ENCODE measurements around the gene AIG1.
"Not testable (repeated sequence)": the region's sequence is repeated elsewhere in the genome, so short reads cannot be mapped to it uniquely, and the experiment has no call there.

AIG1 gene

GRCh38 chr6:143151381-143151780 lies 90.7 kb downstream of the AIG1 start:
- Mint-ChIP-seq H3K36me3 (peaks cover 10% of the 10 kb centered on the region), H3K4me1 (peaks cover 3% of the 10 kb centered on the region), H3K27ac (no peak overlapping the region), H3K9me3 (no peaks in the 10 kb centered on the region), H3K4me3 (no peak overlapping the region), H3K27me3 (no peaks in the 10 kb centered on the region)

- Mint-ChIP-seq H3K9me3 (no peaks in the 10 kb centered on the region), H3K27me3 (no peaks in the 10 kb centered on the region), H3K36me3 (peaks cover 4% of the 10 kb centered on the region), H3K27ac (no peak overlapping the region), H3K4me3 (no peak overlapping the region), H3K4me1 (peaks cover 8% of the 10 kb centered on the region)
These were observed 95.0 kb downstream of the AIG1 start for GRCh38 chr6:143155681-143156080.

- Mint-ChIP-seq H3K27ac (no peak overlapping the region), H3K27me3 (no peaks in the 10 kb centered on the region), H3K9me3 (no peaks in the 10 kb centered on the region), H3K4me1 (peaks cover 8% of the 10 kb centered on the region), H3K36me3 (peaks cover 4% of the 10 kb centered on the region), H3K4me3 (no peak overlapping the region)
These were observed 96.4 kb downstream of the AIG1 start for GRCh38 chr6:143157131-143157530.

- peaks cover 8% of the 10 kb centered on the region for H3K4me1 Mint-ChIP-seq
- H3K27ac Mint-ChIP-seq = no peak overlapping the region
- peaks cover 2% of the 10 kb centered on the region for H3K36me3 Mint-ChIP-seq
- no peak overlapping the region for H3K4me3 Mint-ChIP-seq
- no peaks in the 10 kb centered on the region for H3K27me3 Mint-ChIP-seq
- no peaks in the 10 kb centered on the region for H3K9me3 Mint-ChIP-seq
These were observed 97.5 kb downstream of the AIG1 start for GRCh38 chr6:143158113-143158581.

GRCh38 chr6:143159001-143159400 lies 98.3 kb downstream of the AIG1 start:
- Mint-ChIP-seq H3K4me3 (no peak overlapping the region), H3K4me1 (peaks cover 8% of the 10 kb centered on the region), H3K27ac (no peak overlapping the region), H3K27me3 (no peaks in the 10 kb centered on the region), H3K9me3 (no peaks in the 10 kb centered on the region), H3K36me3 (peaks cover 2% of the 10 kb centered on the region)

- H3K4me3 Mint-ChIP-seq = no peak overlapping the region
- peaks cover 8% of the 10 kb centered on the region for H3K4me1 Mint-ChIP-seq
- H3K9me3 Mint-ChIP-seq = no peaks in the 10 kb centered on the region
- H3K36me3 Mint-ChIP-seq = no peaks in the 10 kb centered on the region
- H3K27ac Mint-ChIP-seq = no peak overlapping the region
- no peaks in the 10 kb centered on the region for H3K27me3 Mint-ChIP-seq
These were observed 99.3 kb downstream of the AIG1 start for GRCh38 chr6:143160015-143160414.

- no peaks in the 10 kb centered on the region for H3K36me3 Mint-ChIP-seq
- no peak overlapping the region for H3K27ac Mint-ChIP-seq
- no peaks in the 10 kb centered on the region for H3K27me3 Mint-ChIP-seq
- no peak overlapping the region for H3K4me3 Mint-ChIP-seq
- H3K4me1 Mint-ChIP-seq = peaks cover 8% of the 10 kb centered on the region
- H3K9me3 Mint-ChIP-seq = no peaks in the 10 kb centered on the region
These were observed 99.9 kb downstream of the AIG1 start for GRCh38 chr6:143160439-143161220.

GRCh38 chr6:143163621-143164020 lies 102.9 kb downstream of the AIG1 start:
- Mint-ChIP-seq H3K9me3 (no peaks in the 10 kb centered on the region), H3K4me1 (no peaks in the 10 kb centered on the region), H3K27me3 (no peaks in the 10 kb centered on the region), H3K4me3 (no peak overlapping the region), H3K36me3 (peaks cover 5% of the 10 kb centered on the region), H3K27ac (no peak overlapping the region)

GRCh38 chr6:143164565-143165105 lies 103.9 kb downstream of the AIG1 start:
- Mint-ChIP-seq H3K27me3 (no peaks in the 10 kb centered on the region), H3K27ac (no peak overlapping the region), H3K4me3 (no peak overlapping the region), H3K36me3 (peaks cover 5% of the 10 kb centered on the region), H3K9me3 (no peaks in the 10 kb centered on the region), H3K4me1 (no peaks in the 10 kb centered on the region)

GRCh38 chr6:143165315-143165855 lies 104.7 kb downstream of the AIG1 start:
- Mint-ChIP-seq H3K36me3 (peaks cover 6% of the 10 kb centered on the region), H3K9me3 (no peaks in the 10 kb centered on the region), H3K4me1 (no peaks in the 10 kb centered on the region), H3K27ac (no peak overlapping the region), H3K4me3 (no peak overlapping the region), H3K27me3 (no peaks in the 10 kb centered on the region)

- Mint-ChIP-seq H3K9me3 (no peaks in the 10 kb centered on the region), H3K36me3 (peaks cover 11% of the 10 kb centered on the region), H3K4me3 (no peak overlapping the region), H3K27me3 (no peaks in the 10 kb centered on the region), H3K27ac (no peak overlapping the region), H3K4me1 (no peaks in the 10 kb centered on the region)
These were observed 105.6 kb downstream of the AIG1 start for GRCh38 chr6:143166247-143166695.

GRCh38 chr6:143167224-143167623 lies 106.5 kb downstream of the AIG1 start:
- H3K27me3 Mint-ChIP-seq = no peaks in the 10 kb centered on the region
- H3K4me3 Mint-ChIP-seq = no peak overlapping the region
- H3K4me1 Mint-ChIP-seq = no peaks in the 10 kb centered on the region
- H3K27ac Mint-ChIP-seq = no peak overlapping the region
- peaks cover 18% of the 10 kb centered on the region for H3K36me3 Mint-ChIP-seq
- no peaks in the 10 kb centered on the region for H3K9me3 Mint-ChIP-seq

GRCh38 chr6:143168396-143168816 lies 107.7 kb downstream of the AIG1 start:
- peaks cover 26% of the 10 kb centered on the region for H3K36me3 Mint-ChIP-seq
- not testable (repeated sequence) for H3K4me1 Mint-ChIP-seq, H3K27me3 Mint-ChIP-seq, H3K9me3 Mint-ChIP-seq, H3K4me3 Mint-ChIP-seq, H3K27ac Mint-ChIP-seq

GRCh38 chr6:143169440-143169839 lies 108.8 kb downstream of the AIG1 start:
- no peak overlapping the region for H3K4me3 Mint-ChIP-seq
- peaks cover 1% of the 10 kb centered on the region for H3K9me3 Mint-ChIP-seq
- no peak overlapping the region for H3K27ac Mint-ChIP-seq
- no peaks in the 10 kb centered on the region for H3K4me1 Mint-ChIP-seq
- no peaks in the 10 kb centered on the region for H3K27me3 Mint-ChIP-seq
- peaks cover 30% of the 10 kb centered on the region for H3K36me3 Mint-ChIP-seq

- Mint-ChIP-seq H3K9me3 (peaks cover 12% of the 10 kb centered on the region), H3K4me3 (no peak overlapping the region), H3K27ac (no peak overlapping the region), H3K27me3 (no peaks in the 10 kb centered on the region), H3K4me1 (no peaks in the 10 kb centered on the region), H3K36me3 (peaks cover 44% of the 10 kb centered on the region)
These were observed 113.8 kb downstream of the AIG1 start for GRCh38 chr6:143174516-143174915.

GRCh38 chr6:143174951-143175350 lies 114.3 kb downstream of the AIG1 start:
- H3K4me1 Mint-ChIP-seq = no peaks in the 10 kb centered on the region
- no peak overlapping the region for H3K4me3 Mint-ChIP-seq
- H3K27ac Mint-ChIP-seq = no peak overlapping the region
- peaks cover 12% of the 10 kb centered on the region for H3K9me3 Mint-ChIP-seq
- peaks cover 44% of the 10 kb centered on the region for H3K36me3 Mint-ChIP-seq
- no peaks in the 10 kb centered on the region for H3K27me3 Mint-ChIP-seq
